ENCODE measurements around the gene PKHD1. TPM values are rescaled to one million over a fixed set of nuclear protein-coding genes. Genes with fewer than 3 reads are reported as not detected.

Gene PKHD1
- total RNA-seq, 1 donor: not detected

DNA sequence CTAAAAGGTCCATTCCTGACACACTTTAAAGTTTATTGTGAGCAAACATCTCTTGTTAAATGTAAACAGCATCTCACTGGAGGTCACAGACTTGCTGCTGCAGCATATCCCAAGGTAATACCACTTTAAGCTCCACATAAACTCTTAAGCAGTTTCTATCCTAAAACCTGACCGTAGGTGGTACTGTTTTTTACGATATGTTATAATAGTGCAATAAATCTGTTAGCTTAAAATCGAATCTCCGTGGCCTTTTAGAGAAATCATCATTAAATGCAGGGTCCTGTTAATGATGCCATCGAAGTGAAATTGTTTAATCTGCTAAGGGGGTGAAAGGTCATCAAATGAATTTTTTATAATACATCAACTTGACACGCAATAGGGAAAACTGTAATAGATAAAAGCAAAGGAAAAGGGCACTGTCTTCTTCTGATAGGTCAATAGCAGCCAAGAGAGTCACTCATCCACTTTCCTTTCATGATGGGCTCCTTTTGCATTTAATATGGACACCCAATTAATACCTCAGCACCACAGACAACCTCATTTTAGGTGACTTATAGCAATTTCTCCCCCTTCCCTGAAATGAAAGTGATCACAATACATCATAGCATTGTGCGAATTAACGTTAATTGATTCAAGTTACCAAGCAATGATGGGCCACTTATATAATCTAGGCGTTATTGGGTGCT is 436.1 kb downstream of the PKHD1 start:
- TF ChIP-seq, protein P1, sequence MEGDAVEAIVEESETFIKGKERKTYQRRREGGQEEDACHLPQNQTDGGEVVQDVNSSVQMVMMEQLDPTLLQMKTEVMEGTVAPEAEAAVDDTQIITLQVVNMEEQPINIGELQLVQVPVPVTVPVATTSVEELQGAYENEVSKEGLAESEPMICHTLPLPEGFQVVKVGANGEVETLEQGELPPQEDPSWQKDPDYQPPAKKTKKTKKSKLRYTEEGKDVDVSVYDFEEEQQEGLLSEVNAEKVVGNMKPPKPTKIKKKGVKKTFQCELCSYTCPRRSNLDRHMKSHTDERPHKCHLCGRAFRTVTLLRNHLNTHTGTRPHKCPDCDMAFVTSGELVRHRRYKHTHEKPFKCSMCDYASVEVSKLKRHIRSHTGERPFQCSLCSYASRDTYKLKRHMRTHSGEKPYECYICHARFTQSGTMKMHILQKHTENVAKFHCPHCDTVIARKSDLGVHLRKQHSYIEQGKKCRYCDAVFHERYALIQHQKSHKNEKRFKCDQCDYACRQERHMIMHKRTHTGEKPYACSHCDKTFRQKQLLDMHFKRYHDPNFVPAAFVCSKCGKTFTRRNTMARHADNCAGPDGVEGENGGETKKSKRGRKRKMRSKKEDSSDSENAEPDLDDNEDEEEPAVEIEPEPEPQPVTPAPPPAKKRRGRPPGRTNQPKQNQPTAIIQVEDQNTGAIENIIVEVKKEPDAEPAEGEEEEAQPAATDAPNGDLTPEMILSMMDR (IDR thresholded peaks at IDR 0.05; ENCODE audit: insufficient read depth, low read length): no peak
- H3K4me3 ChIP-seq (ENCODE audit: low read depth, low read length): no peak overlapping the region

DNA sequence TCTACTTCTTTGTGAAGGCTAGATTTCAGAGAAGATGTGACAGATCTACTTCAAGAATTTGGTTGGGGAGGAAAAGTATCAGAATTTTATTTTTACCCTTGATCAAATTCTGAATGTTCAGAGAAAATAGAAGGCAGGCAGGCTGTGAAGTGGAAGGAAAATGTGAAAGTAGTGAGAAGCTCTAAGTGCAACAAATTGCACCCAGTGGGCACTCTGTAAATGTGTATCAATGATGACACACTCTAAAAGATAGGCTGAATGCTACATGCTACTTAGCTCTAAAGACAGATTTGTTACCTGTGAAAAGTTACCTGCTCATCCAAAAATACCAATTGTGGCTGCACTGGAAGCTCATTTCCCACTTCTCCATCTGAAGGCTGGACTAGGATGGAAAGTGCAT is 438.6 kb downstream of the PKHD1 start:
- no peak for DNase-seq (ENCODE audit: low read depth)
- no peak overlapping the region for H3K4me3 ChIP-seq (ENCODE audit: low read depth, low read length)
- TF ChIP-seq, protein P1 (IDR thresholded peaks at IDR 0.05; ENCODE audit: insufficient read depth, low read length): no peak

More for the DNA sequence above, 436.1 kb downstream of the PKHD1 start:
- DNase-seq (ENCODE audit: low read depth): no peak

DNA sequence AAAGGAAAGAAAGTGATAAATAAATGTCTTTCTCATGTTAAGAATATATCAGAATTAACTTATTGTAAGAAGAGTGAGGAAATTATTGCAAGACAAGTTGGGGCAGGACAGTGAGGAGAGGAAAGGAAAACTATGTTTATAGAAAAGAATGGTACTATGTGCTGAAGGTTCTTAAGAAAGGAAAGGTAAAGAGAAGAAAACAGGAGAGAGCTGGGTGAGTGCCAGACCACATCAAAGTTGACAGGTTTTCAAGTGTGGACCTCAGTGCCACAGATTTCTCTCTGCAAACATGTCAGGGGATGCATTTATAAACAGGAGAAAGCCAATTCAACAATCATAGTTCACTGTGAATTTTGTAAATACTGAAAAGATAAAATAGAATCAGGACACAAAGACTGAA is 439.2 kb downstream of the PKHD1 start:
- H3K4me3 ChIP-seq (ENCODE audit: low read depth, low read length): no peak overlapping the region
- TF ChIP-seq, protein P1 (IDR thresholded peaks at IDR 0.05; ENCODE audit: insufficient read depth, low read length): no peak
- no peak for DNase-seq (ENCODE audit: low read depth)

DNA sequence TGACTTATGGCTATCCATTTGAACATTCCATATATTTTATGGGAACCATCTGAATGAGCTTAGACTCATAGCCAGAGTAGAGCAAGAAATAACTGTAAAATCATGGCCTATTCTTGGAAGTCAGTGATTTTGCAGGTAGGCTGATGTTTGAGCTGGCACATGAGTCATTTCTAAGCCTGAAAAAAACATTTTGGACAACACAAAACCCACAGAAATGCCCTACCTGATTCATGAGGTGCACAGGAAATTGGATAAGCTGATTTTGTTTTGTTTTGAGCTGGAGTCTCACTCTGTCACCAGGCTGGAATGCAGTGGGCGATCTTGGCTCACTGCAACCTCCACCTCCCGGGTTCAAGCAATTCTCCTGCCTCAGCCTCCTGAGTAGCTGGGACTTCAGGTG is 443.0 kb downstream of the PKHD1 start:
- no peak overlapping the region for H3K4me3 ChIP-seq (ENCODE audit: low read depth, low read length)
- TF ChIP-seq, protein P1 (IDR thresholded peaks at IDR 0.05; ENCODE audit: insufficient read depth, low read length): no peak
- DNase-seq (ENCODE audit: low read depth): no peak

DNA sequence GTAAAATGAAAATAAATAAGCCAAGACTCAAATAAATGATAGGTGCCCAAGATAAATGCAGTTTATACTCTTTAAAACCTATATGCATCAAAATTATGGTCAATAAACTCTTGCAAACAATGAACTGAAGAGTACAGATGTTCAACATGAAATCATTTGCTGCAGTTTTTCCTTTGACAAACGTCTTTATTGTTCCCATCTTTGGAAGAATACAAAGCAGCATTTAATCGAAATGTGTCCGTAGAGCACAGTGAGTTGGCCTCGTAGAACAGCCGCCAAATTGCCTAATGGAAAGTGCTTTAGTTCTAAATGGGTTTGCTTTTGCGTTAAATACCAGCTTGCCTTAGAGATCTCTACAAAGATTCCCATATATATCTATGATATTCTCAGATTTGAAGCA is 447.4 kb downstream of the PKHD1 start:
- H3K4me3 ChIP-seq (ENCODE audit: low read depth, low read length): no peak overlapping the region
- no peak for DNase-seq (ENCODE audit: low read depth)
- TF ChIP-seq, protein P1 (IDR thresholded peaks at IDR 0.05; ENCODE audit: insufficient read depth, low read length): no peak

DNA sequence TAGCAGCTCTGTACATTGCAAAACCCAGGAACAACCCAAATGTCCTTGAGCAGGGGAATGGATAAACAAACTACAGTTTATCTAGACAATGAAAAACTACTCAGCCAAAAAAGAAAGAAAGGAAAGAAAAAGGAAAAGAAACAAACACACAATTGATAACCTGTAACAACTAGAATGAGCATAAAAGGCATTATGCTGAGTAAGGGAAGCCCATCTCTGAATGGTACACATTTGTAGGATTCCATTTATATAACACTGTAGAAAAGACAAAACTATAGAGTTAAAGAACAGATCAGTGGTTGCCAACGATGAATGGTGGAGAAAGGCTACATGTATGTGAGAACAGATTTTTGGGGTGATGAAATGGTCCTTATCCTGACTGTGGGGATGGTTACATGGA is 454.0 kb downstream of the PKHD1 start:
- H3K4me3 ChIP-seq (ENCODE audit: low read depth, low read length): no peak overlapping the region
- TF ChIP-seq, protein P1 (IDR thresholded peaks at IDR 0.05; ENCODE audit: insufficient read depth, low read length): no peak
- no peak for DNase-seq (ENCODE audit: low read depth)

DNA sequence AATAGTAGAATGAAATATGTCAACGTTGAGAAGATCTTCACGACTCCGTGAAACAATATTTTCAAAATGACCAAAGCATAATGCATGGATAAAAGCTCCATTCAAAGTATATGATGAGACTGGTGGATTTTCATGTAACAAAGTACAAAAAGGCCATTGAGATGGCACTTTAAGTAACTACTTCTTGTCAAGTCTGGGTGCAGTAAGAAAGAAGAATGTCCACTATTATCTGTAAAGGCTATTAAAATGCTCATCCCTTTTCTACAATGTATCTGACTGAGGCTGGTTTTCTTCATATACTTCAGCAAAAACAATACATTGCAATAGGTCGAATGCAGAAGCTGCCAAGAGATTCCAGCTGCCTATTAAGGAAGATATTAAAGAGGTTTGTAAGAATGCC is 457.4 kb downstream of the PKHD1 start:
- no peak for DNase-seq (ENCODE audit: low read depth)
- H3K4me3 ChIP-seq (ENCODE audit: low read depth, low read length): no peak overlapping the region
- TF ChIP-seq, protein P1 (IDR thresholded peaks at IDR 0.05; ENCODE audit: insufficient read depth, low read length): no peak

Measured in fibroblast of the aortic adventitia (primary cell).